SK-N-SH treated with all-trans-retinoic acid at 6 μM for 48 hours (cell line): Measurements from ENCODE around the gene FAM124A.

Source experiments
- ATAC-seq: fragments of 200-7000 bp; cut with Tn5 transposase; 3 replicates; pipeline ENCODE4 v1.9.1; 2020; ENCODE audit warnings: mild to moderate bottlenecking, moderate library complexity
- ARNTL ChIP-seq: fragments of 450-650 bp; formaldehyde crosslinking; IDR thresholded peaks from 2 replicates; pipeline ENCODE4 v1.5.0; 2020; ENCODE audit warnings: low read depth, mild to moderate bottlenecking, moderate library complexity, borderline replicate concordance
- BACH2 ChIP-seq: fragments of 250-450 bp; sonication (Bioruptor Pico); IDR thresholded peaks from 2 replicates; pipeline ENCODE4 v1.9.0; 2021; ENCODE audit warnings: mild to moderate bottlenecking, borderline replicate concordance
- CREB5 ChIP-seq: fragments of 250-450 bp; sonication (Bioruptor Pico); IDR thresholded peaks from 2 replicates; pipeline ENCODE4 v1.5.1; 2020; ENCODE audit warnings: low read depth, mild to moderate bottlenecking, moderate library complexity
- CSDC2 ChIP-seq: fragments of 250-450 bp; sonication (Bioruptor Pico); IDR thresholded peaks from 2 replicates; pipeline ENCODE4 v1.5.0; 2020; ENCODE audit warnings: mild to moderate bottlenecking, moderate library complexity
- CSRNP3 ChIP-seq: fragments of 250-450 bp; sonication (Bioruptor Pico); IDR thresholded peaks from 2 replicates; pipeline ENCODE4 v1.5.1; 2021; ENCODE audit warnings: mild to moderate bottlenecking, moderate library complexity
- ESRRG ChIP-seq: fragments of 250-450 bp; sonication (Bioruptor Pico); IDR thresholded peaks from 2 replicates; pipeline ENCODE4 v1.6.1; 2021; ENCODE audit warnings: mild to moderate bottlenecking
- GLIS3 ChIP-seq: fragments of 250-450 bp; sonication (Bioruptor Pico); IDR thresholded peaks from 2 replicates; pipeline ENCODE4 v1.5.0; 2020; ENCODE audit warnings: mild to moderate bottlenecking, moderate library complexity
- OSR1 ChIP-seq: fragments of 250-450 bp; sonication (Bioruptor Pico); IDR thresholded peaks from 2 replicates; pipeline ENCODE4 v1.8.0; 2022; ENCODE audit warnings: moderate library complexity, mild to moderate bottlenecking, inconsistent platforms
- PATZ1 ChIP-seq: fragments of 250-450 bp; sonication (Bioruptor Pico); IDR thresholded peaks from 2 replicates; pipeline ENCODE4 v1.8.0; 2020; ENCODE audit warnings: mild to moderate bottlenecking, moderate library complexity, borderline replicate concordance
- POU6F1 ChIP-seq: fragments of 250-450 bp; sonication (Bioruptor Pico); IDR thresholded peaks from 2 replicates; pipeline ENCODE4 v1.8.0; 2021; ENCODE audit warnings: low read depth, mild to moderate bottlenecking, moderate library complexity, borderline replicate concordance
- PPARA ChIP-seq: fragments of 250-450 bp; sonication (Bioruptor Pico); IDR thresholded peaks from 2 replicates; pipeline ENCODE4 v1.5.0; 2020; ENCODE audit warnings: mild to moderate bottlenecking, borderline replicate concordance
- SNAI2 ChIP-seq: fragments of 250-450 bp; sonication (Bioruptor Pico); IDR thresholded peaks from 2 replicates; pipeline ENCODE4 v1.5.0; 2020; ENCODE audit warnings: mild to moderate bottlenecking, moderate library complexity
- TCF4 ChIP-seq: fragments of 250-450 bp; sonication (Bioruptor Pico); IDR thresholded peaks from 2 replicates; pipeline ENCODE4 v1.8.0; 2021; ENCODE audit warnings: mild to moderate bottlenecking, moderate library complexity, borderline replicate concordance
- TOX ChIP-seq: fragments of 250-450 bp; sonication (Bioruptor Pico); IDR thresholded peaks from 2 replicates; pipeline ENCODE4 v1.8.0; 2021; ENCODE audit warnings: mild to moderate bottlenecking, moderate library complexity, borderline replicate concordance
- TSHZ2 ChIP-seq: fragments of 250-450 bp; sonication (Bioruptor Pico); IDR thresholded peaks from 2 replicates; pipeline ENCODE4 v1.5.0; 2020; ENCODE audit warnings: mild to moderate bottlenecking, moderate library complexity
- ZC3H10 ChIP-seq: fragments of 250-450 bp; sonication (Bioruptor Pico); IDR thresholded peaks from 2 replicates; pipeline ENCODE4 v1.5.1; 2021; ENCODE audit warnings: mild to moderate bottlenecking, moderate library complexity
- ZFP3 ChIP-seq: fragments of 250-450 bp; sonication (Bioruptor Pico); IDR thresholded peaks from 2 replicates; pipeline ENCODE4 v1.5.0; 2020; ENCODE audit warnings: mild to moderate bottlenecking, moderate library complexity
- ZFP30 ChIP-seq: fragments of 450-650 bp; formaldehyde crosslinking; IDR thresholded peaks from 2 replicates; pipeline ENCODE4 v1.5.0; 2022; ENCODE audit warnings: mild to moderate bottlenecking, moderate library complexity
- ZNF565 ChIP-seq: fragments of 450-650 bp; formaldehyde crosslinking; conservative IDR thresholded peaks from 2 replicates; pipeline ENCODE4 v1.5.0; 2020; ENCODE audit warnings: low read depth, mild to moderate bottlenecking, moderate library complexity
- ZNF70 ChIP-seq: fragments of 450-650 bp; formaldehyde crosslinking; IDR thresholded peaks from 2 replicates; pipeline ENCODE4 v1.5.0; 2020; ENCODE audit warnings: mild to moderate bottlenecking, moderate library complexity
- ZNF8 ChIP-seq: fragments of 450-650 bp; formaldehyde crosslinking; IDR thresholded peaks from 2 replicates; pipeline ENCODE4 v1.5.0; 2020; ENCODE audit warnings: mild to moderate bottlenecking, moderate library complexity

The FAM124A gene

GRCh38 chr13:51277928-51278327, 55.7 kb downstream of the FAM124A start:
- no peak for ATAC-seq
- TF ChIP-seq PPARA (CRISPR knock-in tag) (no peak), ZC3H10 (no peak), ESRRG (no peak), CSRNP3 (CRISPR knock-in tag) (no peak), TOX (no peak), OSR1 (CRISPR knock-in tag) (no peak), ZFP3 (CRISPR knock-in tag) (no peak)

- TF ChIP-seq ZFP3 (CRISPR knock-in tag) (no peak), CSDC2 (CRISPR knock-in tag) (no peak), TOX (no peak), ZC3H10 (no peak), PATZ1 (no peak), TCF4 (no peak), OSR1 (CRISPR knock-in tag) (no peak), GLIS3 (CRISPR knock-in tag) (no peak), ESRRG (no peak), CSRNP3 (CRISPR knock-in tag) (no peak), PPARA (CRISPR knock-in tag) (no peak), ZNF70 (CRISPR knock-in tag) (no peak), SNAI2 (no peak), ZNF8 (CRISPR knock-in tag) (no peak), POU6F1 (CRISPR knock-in tag) (no peak), ARNTL (CRISPR knock-in tag) (no peak)
- ATAC-seq, result no peak
Measured at GRCh38 chr13:51278426-51279130, 56.4 kb downstream of the FAM124A start.

GRCh38 chr13:51280379-51280940, 58.3 kb downstream of the FAM124A start:
- no peak for ATAC-seq
- TF ChIP-seq ZNF565 (CRISPR knock-in tag), result no peak
- no peak for TF ChIP-seq ZNF8 (CRISPR knock-in tag)
- TF ChIP-seq CSDC2 (CRISPR knock-in tag), result no peak
- TF ChIP-seq SNAI2, result no peak
- TF ChIP-seq ZFP3 (CRISPR knock-in tag), result no peak
- TF ChIP-seq PATZ1, result no peak
- TF ChIP-seq BACH2 (CRISPR knock-in tag), result no peak
- no peak for TF ChIP-seq POU6F1 (CRISPR knock-in tag)
- TF ChIP-seq ARNTL (CRISPR knock-in tag), result no peak
- no peak for TF ChIP-seq ZC3H10
- no peak for TF ChIP-seq ZFP30
- TF ChIP-seq TSHZ2 (CRISPR knock-in tag), result no peak
- no peak for TF ChIP-seq CREB5 (CRISPR knock-in tag)
